G401 (cell line): ENCODE results near the gene DLG4. TPM values are rescaled to one million over a fixed set of nuclear protein-coding genes. Genes with fewer than 3 reads are reported as not detected.

ENCODE experiments used
- DNase-seq: peaks from one replicate; pipeline ENCODE4 v3.0.0-alpha.2; 2015; ENCODE audit warnings: low spot score
- in situ Hi-C: cut with HindIII; loops from 2 replicates; pipeline ENCODE4 v1.10.0; 2016; ENCODE audit warnings: low sequenced_read_pairs, mixed read lengths
- total RNA-seq: library from RNA; depleted of rRNA; stranded (reverse); fragments of >200 nt; shearing (Covaris generic); gene quantifications from 2 replicates; pipeline ENCODE4 v1.2.3, GENCODE V29; 2014

Gene DLG4
- total RNA-seq, 1 experiment from 2014 or later, result 15.5 TPM

DNA sequence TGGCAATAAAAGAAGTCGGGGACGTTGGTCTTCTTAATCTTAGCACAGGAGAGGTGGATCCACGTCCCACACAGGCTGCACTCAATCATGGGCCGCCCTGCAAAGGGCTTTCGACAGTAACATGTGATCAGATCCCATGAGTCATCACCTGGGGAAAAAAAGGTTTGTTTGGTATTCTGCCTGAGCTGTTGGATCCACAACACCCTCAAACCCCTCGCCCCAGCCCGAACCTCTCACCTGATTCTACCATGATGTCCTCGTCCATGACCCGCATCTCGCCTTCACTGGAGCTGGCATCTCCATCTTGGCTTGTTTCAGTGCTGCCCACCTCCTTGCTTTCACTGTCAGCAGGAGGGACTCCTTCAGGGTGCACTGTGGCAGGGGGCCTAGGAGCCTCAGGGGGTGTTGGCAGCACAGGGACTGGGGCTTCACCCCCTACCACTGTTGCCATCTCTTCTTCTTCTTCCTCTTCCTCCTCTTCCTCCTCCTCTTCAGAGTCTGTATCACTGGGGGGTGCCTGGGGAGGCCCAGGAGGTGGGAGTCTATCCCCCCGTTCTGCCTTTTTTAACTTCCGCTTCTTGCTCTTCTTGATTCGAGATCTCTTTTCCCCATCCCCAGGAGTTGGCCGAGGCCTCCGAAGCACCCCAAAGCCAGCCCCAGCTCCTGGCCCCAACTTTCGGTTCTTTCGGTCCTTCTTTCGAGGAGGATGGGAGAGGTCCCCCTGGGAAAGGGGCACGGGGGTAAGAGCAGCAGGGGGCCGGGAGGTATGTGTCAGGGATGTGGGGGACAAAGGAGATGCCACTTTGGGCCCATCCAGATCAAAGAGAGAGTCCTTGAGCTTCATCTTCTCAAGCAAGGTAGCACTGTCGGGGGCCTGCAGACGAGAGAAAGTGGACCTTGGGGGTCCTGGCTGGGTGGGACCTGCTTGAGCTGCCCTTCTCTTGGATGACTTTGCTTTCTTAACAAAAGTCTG is 16.3 kb upstream of the DLG4 start:
- peak; percentile 7 for DNase-seq
- in situ Hi-C loops, result no loop called here

DNA sequence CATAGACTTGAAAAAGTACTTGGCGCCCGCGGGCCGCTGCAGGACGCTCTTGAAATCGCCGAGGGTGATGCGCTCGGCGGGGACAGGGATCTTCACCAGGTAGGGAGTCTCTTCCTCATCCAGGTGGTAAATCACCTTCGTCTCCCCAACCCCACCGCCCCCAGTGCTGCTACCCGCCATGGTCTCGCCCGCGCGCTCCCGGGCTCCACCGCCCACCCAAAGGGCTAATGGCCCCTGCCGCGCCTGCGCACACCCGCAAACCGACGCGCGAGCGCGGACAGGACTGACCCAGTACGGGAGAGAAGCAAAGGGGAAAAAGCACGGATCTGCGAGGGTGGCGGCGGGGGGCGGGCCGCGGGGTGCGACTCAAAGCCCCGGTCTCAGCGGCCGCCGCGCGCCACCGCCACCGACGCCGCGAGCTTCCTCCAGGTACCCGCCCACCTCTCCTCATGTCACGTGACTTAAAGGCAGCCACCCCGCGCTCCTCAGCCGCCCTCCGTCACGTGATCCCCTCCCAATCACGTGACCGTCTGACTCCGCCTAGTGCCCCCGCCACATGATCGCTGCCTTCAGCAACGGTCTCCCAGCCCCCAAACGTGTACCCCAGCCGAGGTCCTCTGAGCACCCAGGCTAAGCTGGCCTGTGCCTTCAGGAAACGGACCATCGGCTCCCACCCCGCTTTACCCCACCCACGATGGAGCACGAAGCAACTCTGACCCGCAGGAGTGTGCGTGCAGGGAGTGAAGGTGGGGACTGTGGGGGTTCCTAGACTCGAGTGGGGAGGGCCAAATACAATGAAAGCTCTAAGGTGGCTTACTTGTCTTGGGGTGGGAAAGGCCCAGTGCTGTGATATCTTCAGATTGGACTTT is 14.7 kb upstream of the DLG4 start, which contains the start of gene DVL2:
TSS of gene DVL2 (minus strand) at position 435 of the 869 bp plus-strand sequence. CDS start at position 180, 255 bp downstream.
- peak; percentile 96 for DNase-seq
- in situ Hi-C loops, result no loop called here

DNA sequence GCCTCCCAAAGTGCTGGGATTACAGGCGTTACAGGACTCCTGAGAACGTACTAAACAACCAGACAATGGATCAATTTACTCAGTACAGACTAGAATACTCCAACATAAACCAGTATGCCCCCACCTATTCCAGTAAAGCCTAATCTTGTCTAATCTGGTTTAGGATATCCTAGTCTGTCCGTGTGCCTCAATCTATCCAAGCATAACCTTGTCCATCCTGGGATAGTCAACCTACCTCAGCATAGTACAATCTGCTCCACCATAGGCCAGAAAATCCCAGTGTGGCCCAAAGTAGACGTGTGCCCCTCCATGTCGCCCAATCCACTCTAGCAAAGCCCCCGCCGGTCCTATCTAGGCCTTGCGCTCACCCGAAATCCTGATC is 14.1 kb upstream of the DLG4 start:
- DNase-seq, result no peak
- in situ Hi-C loops, result no loop called here

DNA sequence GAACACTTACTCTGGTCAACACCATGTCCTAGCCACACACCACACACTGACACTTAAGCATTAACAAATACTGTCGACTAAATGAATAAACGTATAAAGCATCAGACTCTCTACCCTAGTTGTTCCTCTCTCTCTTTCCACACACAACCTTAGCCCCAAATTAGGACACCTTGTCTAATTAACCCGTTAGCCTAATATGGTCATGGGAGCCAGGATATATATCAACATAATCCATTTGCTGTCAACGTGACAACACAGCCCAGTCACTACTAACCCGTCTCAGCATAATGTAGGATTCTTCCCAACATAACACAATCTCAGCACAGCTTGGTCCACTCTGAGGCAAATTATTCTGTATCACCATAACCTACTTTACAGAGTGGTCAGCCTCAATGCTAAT is 12.5 kb upstream of the DLG4 start:
- no peak for DNase-seq
- in situ Hi-C loops, result no loop called here

DNA sequence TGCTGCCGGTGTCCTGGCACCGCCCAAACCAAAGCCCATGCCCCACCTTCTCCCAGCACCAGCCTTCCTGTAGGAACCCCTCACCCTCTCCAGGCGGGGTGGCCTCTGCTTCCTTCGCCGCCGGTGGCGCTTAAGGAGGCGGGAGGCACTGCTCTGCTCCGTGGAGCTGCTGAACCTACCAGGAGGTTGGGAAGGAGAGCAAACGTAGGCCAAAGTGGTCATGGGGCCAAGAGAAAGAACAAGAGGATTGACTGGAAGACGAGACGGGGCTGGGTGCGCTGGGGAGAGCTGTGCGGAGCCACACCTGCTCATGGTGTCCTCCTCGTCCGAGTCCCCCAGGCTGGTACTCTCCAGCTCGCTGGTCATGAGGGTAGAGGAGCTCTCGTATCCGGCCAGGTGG is 9.9 kb upstream of the DLG4 start:
- in situ Hi-C loops, result loop anchor here (10.0 kb wide), 1 partner anchor 95 kb away; the partner anchor contains the start of gene NEURL4
- no peak for DNase-seq

DNA sequence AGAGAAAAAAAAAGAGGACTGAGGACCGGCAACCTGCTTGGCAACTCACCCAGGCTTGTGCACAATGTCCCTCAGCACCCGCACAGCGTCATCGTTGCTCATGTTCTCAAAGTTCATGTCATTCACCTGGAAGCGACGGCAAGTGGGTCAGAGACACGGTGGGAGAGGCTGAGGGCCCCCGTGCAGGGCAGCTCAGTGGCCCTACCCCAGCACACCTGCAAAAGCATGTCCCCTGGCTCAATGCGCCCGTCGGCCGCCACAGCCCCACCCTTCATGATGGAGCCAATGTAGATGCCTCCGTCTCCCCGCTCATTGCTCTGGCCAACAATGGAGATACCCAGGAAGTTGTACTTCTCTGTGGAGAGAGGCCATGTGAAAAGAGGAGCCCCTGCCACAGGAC is 9.3 kb upstream of the DLG4 start:
- in situ Hi-C loops, result loop anchor here (10.0 kb wide), 1 partner anchor 96 kb away; the partner anchor contains the start of gene NEURL4
- DNase-seq, result no peak

DNA sequence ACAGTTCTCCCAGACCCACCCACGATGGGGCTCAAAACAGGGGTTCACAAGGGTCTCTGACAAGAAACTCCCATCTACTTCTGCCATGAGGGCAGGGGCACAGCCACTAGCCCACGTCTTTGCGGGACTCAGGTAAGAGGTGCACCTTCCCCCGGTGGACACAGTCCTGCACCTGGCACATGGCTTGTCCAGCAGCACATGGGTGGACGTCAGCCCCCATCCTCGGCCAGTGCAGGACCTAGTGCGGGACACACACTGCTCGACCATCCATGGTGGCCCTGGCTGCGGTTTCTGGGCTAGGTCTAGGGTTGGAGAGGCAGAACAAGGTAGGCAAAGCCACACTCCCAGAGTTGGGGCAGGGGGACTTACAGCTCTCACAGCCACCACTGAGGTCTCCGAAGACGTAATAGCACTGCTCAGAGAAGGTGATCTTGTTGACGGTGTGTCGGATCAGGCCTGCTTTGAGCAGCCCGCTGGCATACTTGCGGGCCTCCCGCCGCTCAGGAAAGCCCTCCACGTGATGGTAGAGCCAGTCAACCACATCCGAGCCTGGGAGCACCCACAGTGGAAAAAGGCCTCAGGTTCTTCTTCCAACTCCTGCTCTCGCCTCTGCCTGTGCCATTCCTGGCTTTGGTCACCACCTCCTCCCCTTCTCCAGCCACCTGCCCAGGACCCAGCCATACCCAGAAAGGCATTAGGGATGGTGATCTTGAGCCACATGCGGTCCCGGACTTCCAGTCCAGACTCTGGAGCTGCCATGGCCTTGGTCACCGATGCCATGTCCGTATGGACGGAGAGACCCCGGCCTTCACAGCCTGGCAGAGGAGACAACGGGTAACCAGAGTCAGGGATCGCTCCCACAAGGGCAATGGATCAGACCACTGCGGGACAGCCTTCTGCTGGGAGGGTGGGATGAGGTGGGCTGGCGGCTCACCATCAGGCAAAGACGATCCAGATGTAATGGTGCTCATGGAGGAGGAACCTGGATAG is 7.4 kb upstream of the DLG4 start:
- in situ Hi-C loops, result loop anchor here (10.0 kb wide), 1 partner anchor 98 kb away; the partner anchor contains the start of gene NEURL4
- no peak for DNase-seq

DNA sequence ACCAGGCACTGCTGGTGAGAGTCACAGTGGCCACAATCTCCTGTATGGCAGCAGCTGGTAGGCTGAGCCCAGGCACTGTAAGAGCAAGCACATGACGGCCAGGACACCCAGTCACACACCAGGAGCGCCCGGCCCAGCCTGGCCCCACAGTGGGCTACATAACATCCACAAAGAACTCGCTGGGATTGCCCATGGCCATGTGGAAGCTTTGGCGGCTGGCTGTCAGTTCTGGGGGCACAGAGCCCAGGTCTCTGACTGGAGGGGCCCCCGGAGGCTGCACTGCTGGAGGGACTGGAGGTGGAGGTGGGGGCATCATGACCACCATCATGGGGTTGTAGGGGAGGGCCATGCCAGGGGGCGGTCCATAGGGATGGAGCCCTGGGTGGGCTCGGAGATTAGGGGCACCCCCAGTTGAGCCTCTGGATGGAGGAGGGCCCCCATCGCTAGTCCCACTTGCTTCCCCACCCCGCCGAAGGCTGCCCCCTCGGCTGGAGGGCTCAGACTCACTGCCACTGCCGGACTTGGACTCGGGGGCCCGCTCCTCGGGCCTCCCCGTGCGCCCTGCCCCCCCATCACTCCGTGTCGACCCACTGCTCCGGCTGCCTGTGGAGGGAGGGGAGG is 6.2 kb upstream of the DLG4 start:
- in situ Hi-C loops, result loop anchor here (10.0 kb wide), 1 partner anchor 99 kb away; the partner anchor contains the start of gene NEURL4
- no peak for DNase-seq

DNA sequence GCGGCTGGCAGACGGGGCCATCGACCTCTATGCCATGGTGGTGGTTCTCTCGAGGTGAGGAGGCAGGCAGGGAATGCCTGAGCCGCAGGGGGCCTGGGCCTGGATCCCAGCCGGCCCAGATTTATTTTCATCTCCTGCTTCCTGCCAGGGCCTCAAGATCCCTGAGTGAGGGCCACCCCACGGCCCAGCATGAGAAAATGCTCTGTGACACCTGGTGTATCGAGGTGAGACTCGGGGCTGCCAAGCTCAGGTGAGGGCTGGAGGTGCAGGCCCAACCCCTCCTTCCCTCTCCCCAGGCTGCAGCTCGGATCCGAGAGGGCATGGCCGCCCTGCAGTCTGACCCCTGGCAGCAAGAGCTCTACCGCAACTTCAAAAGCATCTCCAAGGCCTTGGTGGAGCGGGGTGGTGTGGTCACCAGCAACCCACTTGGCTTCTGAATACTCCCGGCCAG is 5.0 kb upstream of the DLG4 start:
- peak; percentile 10 for DNase-seq
- in situ Hi-C loops, result loop anchor here (10.0 kb wide), 1 partner anchor 100 kb away; the partner anchor contains the start of gene NEURL4

DNA sequence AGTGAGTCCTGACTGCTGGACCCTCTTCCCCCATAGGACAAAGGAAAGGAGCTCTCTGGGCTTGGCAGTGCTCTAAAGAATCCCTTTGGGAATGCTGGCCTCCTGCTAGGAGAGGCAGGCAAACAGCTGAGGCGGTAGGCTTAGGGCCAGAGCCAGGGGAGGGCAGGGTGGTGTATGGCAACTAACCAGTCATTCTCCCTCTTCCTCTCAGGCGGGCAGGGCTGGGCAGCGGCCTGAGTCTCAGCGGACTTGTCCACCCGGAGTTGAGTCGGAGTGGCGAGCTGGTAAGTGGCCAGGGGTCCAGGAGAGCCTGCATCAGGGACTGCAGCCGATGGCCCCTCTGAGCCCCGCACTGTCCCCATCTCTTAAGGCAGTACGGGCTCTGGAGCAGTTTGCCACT is 4.5 kb upstream of the DLG4 start:
- in situ Hi-C loops, result loop anchor here (10.0 kb wide), 1 partner anchor 101 kb away; the partner anchor contains the start of gene NEURL4

DNA sequence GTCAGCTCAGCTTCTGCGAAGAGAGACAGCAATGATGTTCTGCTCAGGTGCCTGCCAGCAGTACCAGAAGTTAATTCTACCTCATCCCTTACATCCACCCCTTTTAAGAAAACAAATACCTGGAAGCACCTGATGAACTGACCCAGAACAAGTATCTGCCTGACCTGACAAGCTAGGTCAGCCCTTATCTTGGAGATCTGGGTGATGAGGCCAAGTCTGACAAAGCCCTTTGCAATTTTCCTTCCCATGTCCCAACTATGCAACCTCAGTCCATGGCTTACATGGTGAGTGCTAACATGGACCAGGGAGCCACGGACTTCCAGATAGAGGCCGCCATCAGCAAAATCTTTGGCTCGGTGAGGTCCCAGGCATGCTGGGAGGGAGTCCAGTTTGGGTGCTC is 3.7 kb upstream of the DLG4 start:
- DNase-seq, result no peak
- in situ Hi-C loops, result loop anchor here (10.0 kb wide), 1 partner anchor 101 kb away; the partner anchor contains the start of gene NEURL4

More for the DNA sequence above, 4.5 kb upstream of the DLG4 start:
- DNase-seq, result no peak

DNA sequence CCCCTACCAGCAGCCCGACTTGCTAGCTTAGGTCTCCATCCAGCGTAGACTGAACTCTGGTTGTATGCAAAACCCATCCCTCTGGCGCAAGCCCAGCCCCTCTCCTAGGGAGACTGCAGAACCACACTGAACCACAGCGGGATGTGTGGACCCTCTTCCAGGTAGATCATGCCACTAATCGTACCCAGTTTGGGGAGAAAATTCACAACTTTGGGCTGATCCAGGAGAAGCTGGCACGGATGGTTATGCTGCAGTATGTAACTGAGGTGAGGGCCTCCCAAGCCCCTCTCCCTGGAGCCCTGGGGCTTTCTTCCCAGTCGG is 3.3 kb upstream of the DLG4 start:
- in situ Hi-C loops, result loop anchor here (10.0 kb wide), 1 partner anchor 102 kb away; the partner anchor contains the start of gene NEURL4
- peak; percentile 32 for DNase-seq

DNA sequence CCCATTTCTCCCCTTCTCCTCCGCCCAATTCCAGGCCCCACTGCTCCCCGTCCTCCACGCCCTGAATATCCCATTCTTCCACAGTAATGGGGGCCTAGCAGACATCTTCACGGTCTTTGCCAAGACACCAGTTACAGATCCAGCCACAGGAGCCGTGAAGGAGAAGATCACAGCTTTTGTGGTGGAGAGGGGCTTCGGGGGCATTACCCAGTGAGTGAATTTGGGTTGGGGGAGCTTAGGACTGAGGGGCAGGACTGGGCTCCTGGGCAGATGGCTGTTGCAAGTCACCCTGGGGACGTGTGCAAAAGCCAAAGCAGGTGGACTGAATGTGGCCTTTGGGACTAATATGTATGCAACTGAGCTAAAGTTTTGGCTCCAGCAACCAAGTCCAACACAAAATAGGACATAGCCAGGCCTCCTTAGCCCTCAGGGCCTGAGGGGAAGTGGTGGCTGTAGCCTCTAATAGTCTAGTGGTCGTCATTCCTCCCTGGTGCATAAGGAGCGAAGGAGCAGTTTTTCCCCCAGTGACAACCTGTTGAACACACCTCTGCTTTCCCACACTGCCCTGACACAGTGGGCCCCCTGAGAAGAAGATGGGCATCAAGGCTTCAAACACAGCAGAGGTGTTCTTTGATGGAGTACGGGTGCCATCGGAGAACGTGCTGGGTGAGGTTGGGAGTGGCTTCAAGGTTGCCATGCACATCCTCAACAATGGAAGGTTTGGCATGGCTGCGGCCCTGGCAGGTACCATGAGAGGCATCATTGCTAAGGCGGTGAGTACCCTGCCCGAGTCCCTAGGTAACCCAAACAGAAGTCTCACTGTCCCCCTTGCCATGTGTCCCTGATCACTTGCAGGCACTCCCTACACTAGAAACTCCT is 2.7 kb upstream of the DLG4 start:
- DNase-seq, result peak; percentile 9
- in situ Hi-C loops, result loop anchor here (10.0 kb wide), 1 partner anchor 102 kb away; the partner anchor contains the start of gene NEURL4

DNA sequence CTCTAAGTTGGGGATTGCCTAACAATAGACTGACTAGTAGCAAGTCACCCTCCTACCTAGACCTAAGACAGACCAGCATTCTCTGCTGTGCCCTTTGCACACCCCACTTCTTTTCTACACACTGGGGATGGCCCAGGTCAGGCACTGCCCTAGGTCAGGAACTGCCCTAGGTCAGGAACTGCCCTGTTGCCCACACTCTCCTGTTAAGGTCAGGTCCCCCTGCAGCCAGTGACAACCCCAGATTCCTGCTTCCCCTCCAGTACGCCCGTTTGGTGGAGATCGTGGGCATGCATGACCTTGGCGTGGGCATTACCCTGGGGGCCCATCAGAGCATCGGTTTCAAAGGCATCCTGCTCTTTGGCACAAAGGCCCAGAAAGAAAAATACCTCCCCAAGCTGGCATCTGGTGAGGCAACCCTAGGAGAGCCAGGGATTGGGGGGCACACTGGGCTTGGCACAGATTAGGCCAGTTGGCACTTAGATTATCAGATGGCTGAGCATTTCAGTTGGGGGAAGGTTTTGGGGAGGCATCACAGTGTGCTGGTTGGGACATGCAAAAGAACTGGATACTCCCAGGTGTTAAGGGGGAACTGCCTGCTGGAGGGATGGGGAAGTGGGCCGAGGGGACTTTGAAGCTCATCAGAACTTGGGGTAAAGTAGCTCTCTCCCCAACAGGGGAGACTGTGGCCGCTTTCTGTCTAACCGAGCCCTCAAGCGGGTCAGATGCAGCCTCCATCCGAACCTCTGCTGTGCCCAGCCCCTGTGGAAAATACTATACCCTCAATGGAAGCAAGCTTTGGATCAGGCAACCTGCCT is 1.8 kb upstream of the DLG4 start:
- DNase-seq, result no peak
- in situ Hi-C loops, result loop anchor here (10.0 kb wide), 1 partner anchor 103 kb away; the partner anchor contains the start of gene NEURL4

DNA sequence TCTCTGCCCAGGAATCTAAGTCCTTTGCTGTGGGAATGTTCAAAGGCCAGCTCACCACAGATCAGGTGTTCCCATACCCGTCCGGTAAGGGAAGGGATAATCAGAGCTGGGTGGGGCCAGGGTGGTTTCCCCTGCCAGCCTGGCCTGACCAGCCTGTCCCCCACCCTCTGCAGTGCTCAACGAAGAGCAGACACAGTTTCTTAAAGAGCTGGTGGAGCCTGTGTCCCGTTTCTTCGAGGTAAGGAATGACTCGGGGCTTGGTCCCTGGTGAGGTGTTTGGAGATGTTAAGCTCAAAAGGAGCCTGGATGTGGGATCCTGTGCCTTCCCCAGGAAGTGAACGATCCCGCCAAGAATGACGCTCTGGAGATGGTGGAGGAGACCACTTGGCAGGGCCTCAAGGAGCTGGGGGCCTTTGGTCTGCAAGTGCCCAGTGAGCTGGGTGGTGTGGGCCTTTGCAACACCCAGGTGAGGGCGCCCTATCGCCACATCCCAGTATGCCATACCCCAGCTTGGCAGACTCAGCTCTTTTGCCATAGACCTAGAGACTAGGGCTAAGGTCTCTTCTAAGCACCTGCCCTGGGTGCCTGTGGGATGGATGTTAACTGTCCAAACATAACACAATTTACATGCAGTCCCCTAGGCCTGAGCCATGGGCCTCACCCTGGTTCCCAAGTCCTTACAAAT is 1.1 kb upstream of the DLG4 start:
- in situ Hi-C loops, result loop anchor here (10.0 kb wide), 1 partner anchor 104 kb away; the partner anchor contains the start of gene NEURL4
- peak; percentile 49 for DNase-seq
